Choroid plexus epithelial cell (primary cell): ENCODE data around the gene VEZT.

Experiments
- DNase-seq: peaks from one replicate; pipeline ENCODE4 v3.0.0-alpha.2; 2010; ENCODE audit warnings: low read depth
- H3K4me3 ChIP-seq: 2 replicates; pipeline ENCODE4 v1.5.1; 2011; ENCODE audit warnings: low read depth, mild to moderate bottlenecking, control low read depth, low read length, moderate library complexity
- CTCF ChIP-seq: conservative IDR thresholded peaks from 2 replicates; pipeline ENCODE4 v1.5.1; 2011; ENCODE audit warnings: low read depth, mild to moderate bottlenecking, control low read depth, inconsistent platforms, low read length, moderate library complexity

The VEZT gene

GRCh38 chr12:95257541-95257940, 39.9 kb downstream of the VEZT start:
- DNase-seq = peak; percentile 36
- no peak overlapping the region for H3K4me3 ChIP-seq
- no peak for TF ChIP-seq CTCF

DNA sequence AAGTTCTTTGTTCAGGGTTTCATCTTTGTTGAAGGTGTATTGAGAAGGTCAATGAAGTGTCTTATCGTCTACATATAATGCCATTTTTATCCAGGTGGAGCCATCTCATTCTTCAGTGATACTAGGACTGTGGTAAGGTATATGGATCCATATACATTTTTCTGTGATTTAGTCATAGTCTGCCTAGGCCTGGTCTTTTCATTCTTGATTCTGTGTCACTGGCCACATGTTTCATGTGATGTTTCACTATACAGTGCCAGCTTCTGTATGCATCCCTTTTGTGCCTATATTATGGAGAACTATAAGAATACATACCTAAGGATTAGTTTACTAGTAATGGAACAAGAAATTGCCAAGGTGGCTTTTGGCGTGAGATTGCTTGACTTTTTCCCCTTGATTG, 40.5 kb downstream of the VEZT start:
- H3K4me3 ChIP-seq = no peak overlapping the region
- DNase-seq = no peak
- no peak for TF ChIP-seq CTCF

DNA sequence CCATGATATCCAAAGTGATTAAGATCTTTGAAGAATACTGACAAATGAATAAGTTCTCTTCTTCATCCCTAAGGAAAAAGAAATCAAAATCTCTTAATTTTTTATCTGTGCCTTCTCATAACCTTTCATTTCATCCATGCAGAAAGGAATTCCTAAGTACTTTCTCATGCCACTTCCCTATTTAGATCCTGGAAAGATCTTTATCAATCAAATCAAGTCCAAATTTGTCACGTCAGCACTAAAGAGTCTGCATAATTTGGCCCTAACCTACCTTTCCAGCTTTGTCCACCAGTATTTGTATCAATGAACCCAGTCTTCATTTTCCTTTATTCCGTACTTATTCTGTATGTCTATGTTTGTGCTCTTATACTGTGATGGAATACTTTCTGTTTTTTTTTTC, 41.2 kb downstream of the VEZT start:
- DNase-seq = no peak
- TF ChIP-seq CTCF = no peak
- H3K4me3 ChIP-seq = no peak overlapping the region

DNA sequence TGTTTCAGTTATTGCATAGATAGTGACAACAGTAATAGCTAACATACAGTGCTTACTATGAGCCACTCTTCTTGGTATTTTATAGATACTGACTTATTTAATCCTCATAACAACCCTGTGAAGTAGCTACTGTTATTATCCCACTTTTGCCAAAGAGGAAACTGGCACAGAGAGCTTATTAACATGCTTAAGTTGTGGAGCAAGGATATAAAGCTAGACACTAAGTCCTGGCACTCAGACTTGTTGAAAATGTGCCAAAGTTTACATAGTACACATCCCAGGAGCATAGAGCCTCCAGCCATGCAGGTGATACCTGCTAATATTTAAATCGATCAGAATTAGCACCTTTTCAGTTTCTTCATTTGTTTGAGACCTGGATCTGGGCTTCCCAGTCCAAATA, 41.8 kb downstream of the VEZT start:
- no peak for DNase-seq
- TF ChIP-seq CTCF = no peak
- no peak overlapping the region for H3K4me3 ChIP-seq

DNA sequence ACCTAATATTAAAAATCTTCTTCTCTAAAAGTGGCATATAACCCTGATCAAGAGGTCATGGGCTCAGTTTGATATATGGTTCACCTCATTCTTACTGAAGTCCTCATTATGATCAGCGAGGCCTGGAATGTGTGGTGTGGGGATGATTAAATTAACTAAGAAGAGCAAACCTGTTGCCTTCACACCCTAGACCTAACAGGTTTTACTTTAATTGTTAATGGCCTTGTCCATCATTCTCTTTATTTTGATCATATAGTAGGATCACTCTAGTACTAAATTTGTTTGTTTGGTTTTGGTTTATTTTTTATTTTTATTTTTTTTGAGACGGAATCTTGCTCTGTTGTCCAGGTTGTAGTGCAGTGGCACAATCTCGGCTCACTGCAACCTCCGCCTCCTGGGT, 43.5 kb downstream of the VEZT start:
- no peak for TF ChIP-seq CTCF
- no peak for DNase-seq
- H3K4me3 ChIP-seq = no peak overlapping the region

- TF ChIP-seq CTCF = no peak
Measured at GRCh38 chr12:95262808-95263207, 45.2 kb downstream of the VEZT start.

DNA sequence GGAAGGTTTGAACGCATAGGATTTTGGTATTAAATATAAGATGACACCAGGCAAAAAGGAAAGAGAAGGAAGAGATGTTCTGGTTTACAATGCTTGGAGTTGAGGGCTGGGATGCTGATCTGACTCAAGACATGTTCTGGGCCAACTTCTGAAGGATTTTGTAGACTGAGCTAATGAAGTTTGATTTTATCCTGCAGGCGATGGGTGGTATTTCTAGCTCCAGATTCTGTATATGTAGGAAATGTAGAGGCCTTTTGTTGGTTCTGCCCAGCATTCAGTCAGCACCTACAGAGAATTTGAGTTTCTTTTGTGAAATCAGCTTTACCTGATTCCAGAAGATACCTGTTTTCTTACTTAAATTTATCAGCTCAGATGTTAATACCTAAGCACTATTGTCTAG, 48.2 kb downstream of the VEZT start:
- DNase-seq = no peak
- TF ChIP-seq CTCF = no peak
- H3K4me3 ChIP-seq = no peak overlapping the region

More at GRCh38 chr12:95262808-95263207, 45.2 kb downstream of the VEZT start:
- no peak for DNase-seq
- no peak overlapping the region for H3K4me3 ChIP-seq
